SK-N-SH (cell line): ENCODE results near the gene SSTR4. TPM values are rescaled to one million over a fixed set of nuclear protein-coding genes. Genes with fewer than 3 reads are reported as not detected.

ENCODE experiments used
- CTCF ChIA-PET: fragments of 300-600, 350-600 bp; formaldehyde crosslinking; extraction: SDS; loops from one replicate; lab custom pipeline; 2021; lab: Yijun Ruan, JAX
- POLR2A ChIA-PET: fragments of 350-600 bp; sonication (Branson Sonifier 250); formaldehyde crosslinking; extraction: SDS; loops from one replicate; lab custom pipeline; 2020; ENCODE audit warnings: antibody characterized with exemption, inconsistent platforms; lab: Yijun Ruan, JAX
- DNase-seq: peaks from one replicate; pipeline ENCODE4 v3.0.0; 2012
- H2AFZ ChIP-seq: fragments of 200-600 bp; sonication (generic); 2 replicates; pipeline ENCODE4 v1.8.1; 2016; ENCODE audit warnings: antibody characterized with exemption, mild to moderate bottlenecking, low read depth
- H3F3A ChIP-seq: fragments of 200-600 bp; sonication (generic); replicated peaks from 2 replicates; pipeline ENCODE3; 2016; ENCODE audit warnings: antibody characterized with exemption, mild to moderate bottlenecking; ENCODE audit not compliant: insufficient read depth
- H3K27ac ChIP-seq, 2 experiments: fragments of 200-500 bp in 1 of 2; fragments of 200-600 bp in 1 of 2; sonication (Bioruptor generic) in 1 of 2; sonication (generic), shearing (Covaris generic) in 1 of 2; 2 replicates each; pipeline versions ENCODE4 v1.5.1 to v1.6.1; 2014 to 2016; ENCODE audit warnings: low read depth in 2 of 2, inconsistent platforms in 1 of 2, low read length in 1 of 2, mild to moderate bottlenecking in 1 of 2, mixed read lengths in 1 of 2
- H3K27me3 ChIP-seq: fragments of 200-600 bp; sonication (generic), shearing (Covaris generic); 2 replicates; pipeline ENCODE4 v1.6.1; 2016; ENCODE audit warnings: mixed run types; ENCODE audit not compliant: insufficient read depth
- H3K36me3 ChIP-seq, 2 experiments: fragments of 200-500 bp in 1 of 2; fragments of 200-600 bp in 1 of 2; sonication (Bioruptor generic) in 1 of 2; sonication (generic) in 1 of 2; replicated peaks in 1 of 2; 2 replicates each; pipeline versions ENCODE3 to v1.5.1; 2014 to 2016; ENCODE audit warnings: low read length in 1 of 2, mild to moderate bottlenecking in 1 of 2; ENCODE audit not compliant: insufficient read depth in 2 of 2, control insufficient read depth in 1 of 2
- H3K4me1 ChIP-seq, 2 experiments: fragments of 200-500 bp in 1 of 2; fragments of 200-600 bp in 1 of 2; sonication (Bioruptor generic) in 1 of 2; sonication (generic), shearing (Covaris generic) in 1 of 2; 2 replicates each; pipeline versions ENCODE4 v1.5.1 to v1.6.1; 2014 to 2016; ENCODE audit warnings: low read depth in 1 of 2, low read length in 1 of 2, mixed run types in 1 of 2; ENCODE audit not compliant: insufficient read depth in 2 of 2, control insufficient read depth in 1 of 2
- H3K4me2 ChIP-seq: fragments of 200-600 bp; sonication (generic), shearing (Covaris generic); 2 replicates; pipeline ENCODE4 v1.6.1; 2017; ENCODE audit warnings: mixed run types
- H3K4me3 ChIP-seq, 2 experiments: fragments of 200-500 bp in 1 of 2; fragments of 200-600 bp in 1 of 2; sonication (Bioruptor generic) in 1 of 2; sonication (generic), shearing (Covaris generic) in 1 of 2; 2 replicates each; pipeline versions ENCODE4 v1.5.1 to v1.8.1; 2014 to 2016; ENCODE audit warnings: low read depth in 2 of 2, inconsistent platforms in 1 of 2, low read length in 1 of 2, mild to moderate bottlenecking in 1 of 2, mixed read lengths in 1 of 2, moderate library complexity in 1 of 2
- H3K79me2 ChIP-seq: fragments of 200-600 bp; sonication (generic); 2 replicates; pipeline ENCODE4 v1.8.1; 2017; ENCODE audit warnings: mild to moderate bottlenecking; ENCODE audit not compliant: insufficient read depth
- H3K9ac ChIP-seq: fragments of 200-600 bp; sonication (generic); 2 replicates; pipeline ENCODE4 v1.6.1; 2017; ENCODE audit warnings: mixed run types
- H3K9me2 ChIP-seq: fragments of 200-600 bp; sonication (generic); 2 replicates; pipeline ENCODE4 v1.6.1; 2017; ENCODE audit warnings: mixed run types
- H3K9me3 ChIP-seq: fragments of 200-600 bp; sonication (generic); 2 replicates; pipeline ENCODE4 v1.6.1; 2017; ENCODE audit warnings: mixed run types, mild to moderate bottlenecking, moderate library complexity
- H4K20me1 ChIP-seq: fragments of 200-600 bp; sonication (generic); 2 replicates; pipeline ENCODE4 v1.6.1; 2017; ENCODE audit warnings: mild to moderate bottlenecking, mixed run types; ENCODE audit not compliant: insufficient read depth
- CTCF ChIP-seq: fragments of 200-600 bp; sonication (generic); IDR thresholded peaks from 2 replicates; pipeline ENCODE4 v1.6.1; 2017; ENCODE audit warnings: antibody characterized with exemption, mild to moderate bottlenecking, moderate library complexity
- ELF1 ChIP-seq: IDR thresholded peaks from 2 replicates; pipeline ENCODE4 v1.4.0; 2012
- FOXM1 ChIP-seq: IDR thresholded peaks from 2 replicates; pipeline ENCODE4 v1.4.0; 2012; ENCODE audit warnings: low read depth, mild to moderate bottlenecking
- GABPA ChIP-seq: IDR thresholded peaks from 2 replicates; pipeline ENCODE4 v1.4.0; 2012; ENCODE audit warnings: low read depth, mild to moderate bottlenecking
- GATA2 ChIP-seq: sonication (generic); formaldehyde crosslinking; IDR thresholded peaks from 2 replicates; pipeline ENCODE4 v1.5.0; 2020; ENCODE audit warnings: mild to moderate bottlenecking, missing genetic modification reagents
- IRF3 ChIP-seq: fragments of 150-350 bp; IDR thresholded peaks from 2 replicates; pipeline ENCODE4 v1.6.1; 2016; ENCODE audit warnings: mild to moderate bottlenecking, low read depth, low read length
- MAX ChIP-seq: IDR thresholded peaks from 2 replicates; pipeline ENCODE4 v1.4.0; 2012; ENCODE audit warnings: low read depth
- MEF2A ChIP-seq: IDR thresholded peaks from 2 replicates; pipeline ENCODE4 v1.4.0; 2012; ENCODE audit warnings: low read depth, borderline replicate concordance
- NFIC ChIP-seq: IDR thresholded peaks from 2 replicates; pipeline ENCODE4 v1.4.0; 2012; ENCODE audit warnings: borderline replicate concordance
- NRF1 ChIP-seq: IDR thresholded peaks from 2 replicates; pipeline ENCODE4 v1.6.1; 2012; ENCODE audit warnings: low read depth, mild to moderate bottlenecking, low read length
- RAD21 ChIP-seq: IDR thresholded peaks from 2 replicates; pipeline ENCODE4 v1.6.1; 2012; ENCODE audit warnings: mild to moderate bottlenecking, low read length
- RCOR1 ChIP-seq: fragments of 150-350 bp; IDR thresholded peaks from 2 replicates; pipeline ENCODE4 v1.6.1; 2017; ENCODE audit warnings: antibody characterized with exemption, low read length
- RFX5 ChIP-seq: IDR thresholded peaks from 2 replicates; pipeline ENCODE4 v1.6.1; 2012; ENCODE audit warnings: mild to moderate bottlenecking, improper control_type of control experiment, low read length
- RXRA ChIP-seq: IDR thresholded peaks from 2 replicates; pipeline ENCODE4 v1.4.0; 2012; ENCODE audit warnings: low read depth, mild to moderate bottlenecking, borderline replicate concordance
- SMC3 ChIP-seq: IDR thresholded peaks from 2 replicates; pipeline ENCODE4 v1.6.1; 2012; ENCODE audit warnings: low read depth, low read length, improper control_type of control experiment
- TAF1 ChIP-seq: IDR thresholded peaks from 2 replicates; pipeline ENCODE4 v1.6.1; 2012; ENCODE audit warnings: low read depth, mild to moderate bottlenecking, low read length, moderate library complexity, borderline replicate concordance
- USF1 ChIP-seq: IDR thresholded peaks from 2 replicates; pipeline ENCODE4 v1.4.0; 2012; ENCODE audit warnings: low read depth, borderline replicate concordance
- USF2 ChIP-seq: fragments of 150-350 bp; IDR thresholded peaks from 2 replicates; pipeline ENCODE4 v1.6.1; 2017; ENCODE audit warnings: antibody characterized with exemption, low read length, low read depth, borderline replicate concordance
- WGBS: methylation state at CpG from one replicate; pipeline ENCODE4 v1.1.6; 2017; ENCODE audit warnings: low lambda C conversion rate; 5-methylcytosine and 5-hydroxymethylcytosine counted together
- polyA plus RNA-seq, 3 experiments: library from polyadenylated mRNA; depleted of rRNA; stranded (reverse); fragments of >200 nt; gene quantifications; 2 replicates each; pipeline ENCODE4 v1.2.3, GENCODE V29; 2012

Gene SSTR4
- polyA plus RNA-seq, 1 of the 3 experiments (the other 2 are of a cell fraction) = not detected

- DNase-seq = no peak
- POLR2A ChIA-PET = no interaction called here
- no peaks in the 10 kb centered on the region for H3K36me3 ChIP-seq
- H4K20me1 ChIP-seq = no peaks in the 10 kb centered on the region
- 35% methylated on average over 9 of the region's 47 CpGs for WGBS
- no peaks in the 10 kb centered on the region for H3K9me2 ChIP-seq
- H3K9ac ChIP-seq = no peak overlapping the region
- peaks cover 94% of the 10 kb centered on the region for H3K27me3 ChIP-seq
- CTCF ChIA-PET = no interaction called here
- H3K4me1 ChIP-seq = no peaks in the 10 kb centered on the region
- no peak overlapping the region for H3K4me3 ChIP-seq
- no peak overlapping the region for H2AFZ ChIP-seq
- no peak overlapping the region for H3K27ac ChIP-seq
- TF ChIP-seq FOXM1 (no peak), USF2 (no peak), IRF3 (no peak), SMC3 (no peak), USF1 (no peak), GABPA (no peak), NRF1 (no peak), GATA2 (CRISPR knock-in tag) (no peak), MAX (no peak), NFIC (no peak), CTCF (no peak), TAF1 (no peak), RFX5 (no peak), ELF1 (no peak), RCOR1 (no peak), RXRA (no peak), MEF2A (no peak), RAD21 (no peak)
- no peaks in the 10 kb centered on the region for H3K79me2 ChIP-seq
- no peaks in the 10 kb centered on the region for H3K9me3 ChIP-seq
- H3K4me2 ChIP-seq = no peak overlapping the region
- H3F3A ChIP-seq = no peaks in the 10 kb centered on the region
These were observed 12.7 kb downstream of the SSTR4 start for GRCh38 chr20:23047738-23048214.
